K562 (cell line): ENCODE data around the gene ACTL6A. TPM values are rescaled to one million over a fixed set of nuclear protein-coding genes. Genes with fewer than 3 reads are reported as not detected.

Experiments used
- C11orf30 ChIP-seq: fragments of 450-650 bp; IDR thresholded peaks from 2 replicates; pipeline ENCODE4 v1.6.1; 2016; ENCODE audit warnings: low read depth, mild to moderate bottlenecking
- CBFA2T3 ChIP-seq: fragments of 450-650 bp; IDR thresholded peaks from 2 replicates; pipeline ENCODE4 v1.6.1; 2017
- CHAMP1 ChIP-seq: fragments of 450-650 bp; IDR thresholded peaks from 2 replicates; pipeline ENCODE4 v1.6.1; 2016; ENCODE audit warnings: mild to moderate bottlenecking
- CHD1 ChIP-seq: fragments of 200-600 bp; sonication (generic); IDR thresholded peaks from one replicate; pipeline ENCODE4 v1.6.1; 2012; ENCODE audit warnings: mild to moderate bottlenecking, moderate library complexity, low read length, inconsistent platforms
- HDAC2 ChIP-seq: fragments of 450-650 bp; IDR thresholded peaks from 2 replicates; pipeline ENCODE4 v1.6.1; 2016; ENCODE audit warnings: mild to moderate bottlenecking
- MCM7 ChIP-seq, 2 experiments: fragments of 450-650 bp; IDR thresholded peaks; 2 replicates each; pipeline ENCODE4 v1.6.1; 2016 to 2018
- NCOA1 ChIP-seq: fragments of 450-650 bp; IDR thresholded peaks from 2 replicates; pipeline ENCODE4 v1.6.1; 2016; ENCODE audit warnings: low read depth
- NR2C1 ChIP-seq, 2 experiments: fragments of 450-650 bp; IDR thresholded peaks; 2 replicates each; pipeline ENCODE4 v1.6.1; 2017; ENCODE audit warnings: mild to moderate bottlenecking in 2 of 2, antibody characterized with exemption in 1 of 2, inconsistent platforms in 1 of 2, missing compliant biosample characterization in 1 of 2, missing genetic modification characterization in 1 of 2
- SAFB ChIP-seq: fragments of 200-400 bp; formaldehyde crosslinking; IDR thresholded peaks from 2 replicates; pipeline ENCODE4 v1.6.1; 2017; ENCODE audit warnings: low read depth, low read length, borderline replicate concordance
- ZBTB8A ChIP-seq: fragments of 450-650 bp; IDR thresholded peaks from 2 replicates; pipeline ENCODE4 v1.6.1; 2018; ENCODE audit warnings: mild to moderate bottlenecking, moderate library complexity; ENCODE audit not compliant: partially characterized antibody
- ZNF184 ChIP-seq: sonication (generic); formaldehyde crosslinking; IDR thresholded peaks from 2 replicates; pipeline ENCODE4 v1.5.0; 2020; ENCODE audit warnings: missing genetic modification reagents
- ZNF407 ChIP-seq: fragments of 450-650 bp; IDR thresholded peaks from 2 replicates; pipeline ENCODE4 v1.6.1; 2016; ENCODE audit warnings: low read depth
- ZNF592 ChIP-seq: fragments of 450-650 bp; IDR thresholded peaks from 2 replicates; pipeline ENCODE4 v1.6.1; 2017; ENCODE audit warnings: antibody characterized with exemption, mild to moderate bottlenecking
- polyA plus RNA-seq, 8 experiments: library from polyadenylated mRNA; depleted of rRNA in 4 of 8; stranded (reverse) in 5 of 8; unstranded in 3 of 8; fragments of >200 nt; fragmentation: Nextera tagmentation in 2 of 8; fragmentation: Illumina TruSeq in 1 of 8; extraction: Ambion mirVana in 2 of 8; extraction: Trizol in 1 of 8; gene quantifications; 2 replicates each; pipeline versions ENCODE4 v1.2.1 to v1.2.3, GENCODE V29; 2011 to 2014; ENCODE audit warnings: inconsistent platforms in 1 of 8, missing spikeins in 1 of 8
- total RNA-seq, 7 experiments: library from RNA; depleted of rRNA in 6 of 7; stranded (reverse); fragments of >200 nt in 6 of 7; fragmentation: Illumina TruSeq in 2 of 7; extraction: Trizol in 2 of 7; gene quantifications; 2 replicates each; pipeline versions ENCODE4 v1.2.1 to v1.2.3, GENCODE V29; 2011 to 2021; ENCODE audit warnings: low replicate concordance in 1 of 7

ACTL6A gene
- total and polyA plus RNA-seq, 9 of the 15 experiments (the other 6 are each of a cell fraction or from before 2014, with no cell fraction given) = 107 to 243 (median 157) TPM

- TF ChIP-seq ZNF407 (no peak), ZNF184 (CRISPR knock-in tag) (no peak), SAFB (no peak), C11orf30 (peak; percentile 74), HDAC2 (peak; percentile 79; the same call in 1 of the 2 replicates), CBFA2T3 (peak; percentile 93), NCOA1 (peak; percentile 68; the same call in 1 of the 2 replicates), ZBTB8A (no peak), MCM7 (IDR thresholded peaks at IDR 0.05) (no peak), NR2C1 (IDR thresholded peaks at IDR 0.05) (peak; percentile 52; the same call in 1 of the 2 replicates), NR2C1 (tag; IDR thresholded peaks at IDR 0.05) (peak; percentile 59), CHAMP1 (peak; percentile 78), CHD1 (no peak), ZNF592 (peak; percentile 53; the same call in 1 of the 2 replicates)
Measured at GRCh38 chr3:179615458-179616173, 52.9 kb downstream of the ACTL6A start (continued).
